K562 (cell line): ENCODE measurements around the gene MICU1. TPM values are rescaled to one million over a fixed set of nuclear protein-coding genes. Genes with fewer than 3 reads are reported as not detected.

Source experiments
- ATAC-seq: fragments of 200-7000 bp; cut with Tn5 transposase; 3 replicates; pipeline ENCODE4 v1.9.1; 2020; ENCODE audit warnings: moderate library complexity
- BruUV-seq: library from RNA; stranded (reverse); fragments of 400-500 nt; replicated peaks from 2 replicates; lab custom pipeline; 2021; lab: Mats Ljungman, UMichigan
- CTCF ChIA-PET: fragments of 300-600 bp; formaldehyde crosslinking; extraction: SDS; loops from one replicate; lab custom pipeline; 2021; ENCODE audit warnings: low intra/inter-chr PET ratio; lab: Yijun Ruan, JAX
- POLR2A ChIA-PET: fragments of 300-600, 350-650 bp; sonication (Branson Sonifier 250); formaldehyde crosslinking; extraction: SDS; loops from one replicate; lab custom pipeline; 2021; ENCODE audit warnings: antibody characterized with exemption, inconsistent platforms; lab: Yijun Ruan, JAX
- DNase-seq, 4 experiments: peaks; one replicate each; pipeline versions ENCODE4 v3.0.0 to v3.0.0-alpha.2; 2011 to 2018; ENCODE audit warnings: low spot score in 3 of 4, mixed read lengths in 3 of 4; ENCODE audit errors: extremely low read depth in 1 of 4
- FAIRE-seq: peaks from 2 replicates; lab custom pipeline; 2011; peaks lifted over from hg19 to GRCh38; lab: Jason Lieb, UNC
- H2AFZ ChIP-seq: 2 replicates; pipeline ENCODE4 v1.6.0; 2011; ENCODE audit warnings: low read depth, low read length, control low read depth, inconsistent platforms
- H3K27ac ChIP-seq: fragments of 200-600 bp; 3 replicates; pipeline ENCODE4 v1.8.0; 2011; ENCODE audit warnings: low read depth, mild to moderate bottlenecking, control low read depth, inconsistent platforms, low read length, moderate library complexity, mixed read lengths; ENCODE audit errors: extremely low read depth
- H3K27me3 ChIP-seq, 2 experiments: fragments of 300-600 bp in 1 of 2; 2 replicates in 1 of 2; 3 replicates in 1 of 2; pipeline versions ENCODE4 v1.6.0 to v1.8.0; 2011; ENCODE audit warnings: inconsistent platforms in 2 of 2, low read length in 2 of 2, mild to moderate bottlenecking in 1 of 2, mixed read lengths in 1 of 2, moderate library complexity in 1 of 2; ENCODE audit not compliant: control insufficient read depth in 2 of 2, insufficient read depth in 2 of 2
- H3K36me3 ChIP-seq: fragments of 300-600 bp; 3 replicates; pipeline ENCODE4 v1.8.0; 2011; ENCODE audit warnings: mild to moderate bottlenecking, low read length, inconsistent platforms; ENCODE audit not compliant: control insufficient read depth, insufficient read depth
- H3K4me1 ChIP-seq, 2 experiments: fragments of 200-600 bp in 1 of 2; replicated peaks in 1 of 2; 2 replicates in 1 of 2; 3 replicates in 1 of 2; pipeline versions ENCODE4 v1.5.1 to v1.8.0; 2011; ENCODE audit warnings: inconsistent platforms in 2 of 2, low read length in 2 of 2, mild to moderate bottlenecking in 1 of 2, mixed read lengths in 1 of 2, moderate library complexity in 1 of 2; ENCODE audit not compliant: control insufficient read depth in 2 of 2, insufficient read depth in 2 of 2
- H3K4me2 ChIP-seq: 2 replicates; pipeline ENCODE4 v1.6.1; 2011; ENCODE audit warnings: low read length, control low read depth, inconsistent platforms, mixed read lengths; ENCODE audit not compliant: insufficient read depth
- H3K4me3 ChIP-seq: fragments of 200-600 bp; sonication (generic), shearing (Covaris generic); 2 replicates; pipeline ENCODE4 v1.5.1; 2016; ENCODE audit warnings: control low read depth, inconsistent platforms
- H3K79me2 ChIP-seq: fragments of 200-600 bp; 3 replicates; pipeline ENCODE4 v1.8.0; 2011; ENCODE audit warnings: low read length, inconsistent platforms; ENCODE audit not compliant: control insufficient read depth, insufficient read depth
- H3K9ac ChIP-seq, 2 experiments: 2 replicates each; pipeline versions ENCODE4 v1.6.0 to v1.6.1; 2011; ENCODE audit warnings: low read depth in 2 of 2, low read length in 2 of 2, control low read depth in 1 of 2, inconsistent platforms in 1 of 2, mild to moderate bottlenecking in 1 of 2, mixed read lengths in 1 of 2; ENCODE audit not compliant: insufficient read depth in 1 of 2
- H3K9me1 ChIP-seq: one replicate; pipeline ENCODE4 v1.6.0; 2011; ENCODE audit warnings: inconsistent platforms, mild to moderate bottlenecking, low read length, moderate library complexity; ENCODE audit not compliant: control insufficient read depth, insufficient read depth
- H3K9me3 ChIP-seq: replicated peaks from 2 replicates; pipeline ENCODE4 v1.5.1; 2011; ENCODE audit warnings: low read depth, low read length, inconsistent platforms; ENCODE audit not compliant: control insufficient read depth, insufficient read depth
- H4K20me1 ChIP-seq: replicated peaks from 2 replicates; pipeline ENCODE4 v1.6.1; 2011; ENCODE audit warnings: low read length, inconsistent platforms, mixed read lengths; ENCODE audit not compliant: control insufficient read depth, insufficient read depth
- C11orf30 ChIP-seq: fragments of 450-650 bp; IDR thresholded peaks from 2 replicates; pipeline ENCODE4 v1.6.1; 2016; ENCODE audit warnings: low read depth, mild to moderate bottlenecking
- E2F8 ChIP-seq: fragments of 450-650 bp; IDR thresholded peaks from 2 replicates; pipeline ENCODE4 v1.7.1; 2018; ENCODE audit warnings: mild to moderate bottlenecking, low read depth; ENCODE audit not compliant: partially characterized antibody
- EWSR1 ChIP-seq: fragments of 450-650 bp; IDR thresholded peaks from 2 replicates; pipeline ENCODE4 v1.6.1; 2018; ENCODE audit warnings: borderline replicate concordance, mild to moderate bottlenecking, low read depth, moderate library complexity; ENCODE audit not compliant: partially characterized antibody
- HDAC8 ChIP-seq: fragments of 450-650 bp; IDR thresholded peaks from 2 replicates; pipeline ENCODE4 v1.6.1; 2016; ENCODE audit warnings: mild to moderate bottlenecking, missing genetic modification characterization, moderate library complexity, missing compliant biosample characterization
- KHSRP ChIP-seq: fragments of 450-650 bp; IDR thresholded peaks from 2 replicates; pipeline ENCODE4 v1.6.1; 2017
- MAFF ChIP-seq: IDR thresholded peaks from 2 replicates; pipeline ENCODE4 v1.6.1; 2012; ENCODE audit warnings: low read length, improper control_type of control experiment
- MAFK ChIP-seq: IDR thresholded peaks from 2 replicates; pipeline ENCODE4 v1.6.1; 2011; ENCODE audit warnings: low read length, improper control_type of control experiment
- NBN ChIP-seq: fragments of 450-650 bp; IDR thresholded peaks from 2 replicates; pipeline ENCODE4 v1.6.1; 2016; ENCODE audit warnings: low read depth, mild to moderate bottlenecking
- POLR3A ChIP-seq: IDR thresholded peaks from 2 replicates; pipeline ENCODE4 v1.6.1; 2011; ENCODE audit warnings: borderline replicate concordance, mild to moderate bottlenecking, moderate library complexity; ENCODE audit not compliant: insufficient read length, insufficient read depth; ENCODE audit errors: extremely low read depth
- SMARCA4 ChIP-seq: fragments of 450-650 bp; IDR thresholded peaks from 2 replicates; pipeline ENCODE4 v1.6.1; 2016
- ZNF280B ChIP-seq: fragments of 250-450 bp; sonication (Bioruptor Pico); IDR thresholded peaks from 2 replicates; pipeline ENCODE4 v1.5.1; 2021; ENCODE audit warnings: mild to moderate bottlenecking
- ZNF316 ChIP-seq: fragments of 450-650 bp; IDR thresholded peaks from 2 replicates; pipeline ENCODE4 v1.6.1; 2016
- ZNF347 ChIP-seq: fragments of 450-650 bp; formaldehyde crosslinking; IDR thresholded peaks from 2 replicates; pipeline ENCODE4 v1.4.0; 2020; ENCODE audit warnings: low read depth, mild to moderate bottlenecking, moderate library complexity
- WGBS: fragments of 100-300 bp; shearing (Covaris generic); methylation state at CpG from one replicate; pipeline ENCODE4 v1.1.6; 2016; ENCODE audit warnings: low coverage, mixed read lengths; ENCODE audit not compliant: insufficient coverage; ENCODE audit errors: missing lambda C conversion rate; 5-methylcytosine and 5-hydroxymethylcytosine counted together
- in situ Hi-C: fragments of 300-500 bp; cut with MboI; formaldehyde crosslinking; loops from 4 replicates; pipeline ENCODE4 v1.15.0; 2018; ENCODE audit warnings: inconsistent platforms, mixed read lengths
- intact Hi-C: fragments of 100-400 bp; cut with micrococcal nuclease; formaldehyde crosslinking; loops from 2 replicates; pipeline ENCODE4 v1.14.2; 2022
- polyA plus RNA-seq, 8 experiments: library from polyadenylated mRNA; depleted of rRNA in 4 of 8; stranded (reverse) in 5 of 8; unstranded in 3 of 8; fragments of >200 nt; fragmentation: Nextera tagmentation in 2 of 8; fragmentation: Illumina TruSeq in 1 of 8; extraction: Ambion mirVana in 2 of 8; extraction: Trizol in 1 of 8; gene quantifications; 2 replicates each; pipeline versions ENCODE4 v1.2.1 to v1.2.3, GENCODE V29; 2011 to 2014; ENCODE audit warnings: inconsistent platforms in 1 of 8, missing spikeins in 1 of 8
- total RNA-seq, 7 experiments: library from RNA; depleted of rRNA in 6 of 7; stranded (reverse); fragments of >200 nt in 6 of 7; fragmentation: Illumina TruSeq in 2 of 7; extraction: Trizol in 2 of 7; gene quantifications; 2 replicates each; pipeline versions ENCODE4 v1.2.1 to v1.2.3, GENCODE V29; 2011 to 2021; ENCODE audit warnings: low replicate concordance in 1 of 7

Gene MICU1
- total and polyA plus RNA-seq, 9 of the 15 experiments (the other 6 are each of a cell fraction or from before 2014, with no cell fraction given) = 29.3 to 76.8 (median 48.4) TPM

DNA sequence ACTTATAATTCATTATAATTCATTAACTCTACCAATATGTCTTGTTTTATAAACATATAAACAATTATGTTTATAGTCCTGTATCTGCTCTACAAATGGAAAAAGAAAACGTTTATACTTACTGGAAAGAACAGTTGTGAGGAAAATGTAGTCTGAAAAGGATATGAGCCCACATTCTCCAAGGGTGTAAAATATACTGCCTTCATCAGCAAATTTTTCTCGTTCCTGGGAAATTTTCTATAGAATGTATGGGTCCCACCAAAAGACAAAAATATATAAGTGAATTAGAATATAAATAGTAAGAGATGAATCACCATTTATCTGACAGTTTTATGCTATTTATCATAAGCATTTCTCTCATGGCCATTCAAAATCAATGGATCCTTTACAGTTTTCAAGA is 117.8 kb downstream of the MICU1 start:
- H3K27me3 ChIP-seq = no peaks in the 10 kb centered on the region
- H3K27ac ChIP-seq = no peak overlapping the region
- no TSS peak for BruUV-seq
- no peak overlapping the region for H2AFZ ChIP-seq
- no peak overlapping the region for H3K9ac ChIP-seq
- intact Hi-C loops (no loop called here), in situ Hi-C loops (no loop called here)
- WGBS = 17% methylated on average over 2 of the region's 2 CpGs
- no peaks in the 10 kb centered on the region for H3K79me2 ChIP-seq
- ChIA-PET POLR2A (interaction anchor here (1.2 kb wide), 1 partner anchor 20 kb away, joined by 3 read pairs; no protein-coding TSS in a partner anchor), CTCF (no interaction called here)
- no peaks in the 10 kb centered on the region for H3K36me3 ChIP-seq
- H3K4me2 ChIP-seq = no peak overlapping the region
- TF ChIP-seq EWSR1 (no peak), MAFF (peak; percentile 35; the same call in 1 of the 2 replicates), ZNF316 (peak; percentile 64), MAFK (peak; percentile 26; the same call in 1 of the 2 replicates), ZNF347 (CRISPR knock-in tag) (no peak), C11orf30 (0 out of 2 replicates have a peak, but pooled peaks have one; percentile 36), HDAC8 (no peak), KHSRP (no peak), ZNF280B (no peak), E2F8 (no peak), SMARCA4 (no peak), POLR3A (no peak), NBN (no peak)
- no peaks in the 10 kb centered on the region for H4K20me1 ChIP-seq
- H3K9me1 ChIP-seq = no peaks in the 10 kb centered on the region
- DNase-seq (no peak), ATAC-seq (no peak), FAIRE-seq (no peak)
- no peaks in the 10 kb centered on the region; the same call in 1 of the 2 replicates for H3K9me3 ChIP-seq
- H3K4me1 ChIP-seq = peaks cover 3 to 8% of the 10 kb centered on the region in 2 experiments; a peak in 2 of 5 replicates
- no peak overlapping the region for H3K4me3 ChIP-seq
